GM12878 (cell line): Measurements from ENCODE around the gene EHD4. TPM values are rescaled to one million over a fixed set of nuclear protein-coding genes. Genes with fewer than 3 reads are reported as not detected.

Experiments used
- ATAC-seq: fragments of 200-7000 bp; cut with Tn5 transposase; 3 replicates; pipeline ENCODE4 v1.9.1; 2020; ENCODE audit warnings: mild to moderate bottlenecking, moderate library complexity
- BruUV-seq: library from RNA; stranded (reverse); fragments of 400-500 nt; replicated peaks from 2 replicates; lab custom pipeline; 2021; lab: Mats Ljungman, UMichigan
- CTCF ChIA-PET: fragments of 300-600 bp; sonication (Branson Sonifier 250); formaldehyde crosslinking; extraction: SDS; loops from one replicate; lab custom pipeline; 2021; ENCODE audit warnings: inconsistent platforms; lab: Yijun Ruan, JAX
- POLR2A ChIA-PET: fragments of 350-600 bp; formaldehyde crosslinking; extraction: SDS; loops from one replicate; lab custom pipeline; 2021; ENCODE audit warnings: inconsistent platforms; lab: Charles Lee
- RAD21 ChIA-PET: fragments of 300-600 bp; sonication (Branson Sonifier 250); formaldehyde crosslinking; loops from one replicate; lab custom pipeline; 2023; ENCODE audit warnings: antibody characterized with exemption; ENCODE audit not compliant: unreplicated experiment; lab: Charles Lee
- SMC1A ChIA-PET: fragments of 300-600 bp; sonication (Branson Sonifier 250); formaldehyde crosslinking; loops from one replicate; lab custom pipeline; 2023; ENCODE audit not compliant: unreplicated experiment, uncharacterized antibody; lab: Charles Lee
- DNase-seq: peaks from one replicate; pipeline ENCODE4 v3.0.0-alpha.2; 2011; ENCODE audit warnings: low read depth, low spot score
- FAIRE-seq: peaks from 3 replicates; lab custom pipeline; 2011; peaks lifted over from hg19 to GRCh38; lab: Jason Lieb, UNC
- H2AFZ ChIP-seq: 2 replicates; pipeline ENCODE4 v1.6.0; 2011; ENCODE audit warnings: low read depth, low read length, control low read depth; ENCODE audit not compliant: control insufficient read depth
- H3K27ac ChIP-seq: 2 replicates; pipeline ENCODE4 v1.5.1; 2011; ENCODE audit warnings: control low read depth; ENCODE audit not compliant: control insufficient read depth, insufficient read depth
- H3K27me3 ChIP-seq, 2 experiments: replicated peaks in 1 of 2; 2 replicates each; pipeline versions ENCODE4 v1.6.0 to v1.6.1; 2011; ENCODE audit warnings: low read length in 1 of 2; ENCODE audit not compliant: control insufficient read depth in 2 of 2, insufficient read depth in 2 of 2
- H3K36me3 ChIP-seq, 2 experiments: 2 replicates each; pipeline ENCODE4 v1.5.1; 2011; ENCODE audit warnings: low read length in 1 of 2; ENCODE audit not compliant: control insufficient read depth in 2 of 2, insufficient read depth in 2 of 2
- H3K4me1 ChIP-seq: 2 replicates; pipeline ENCODE4 v1.6.1; 2011; ENCODE audit warnings: mild to moderate bottlenecking, low read length, moderate library complexity, mixed read lengths; ENCODE audit not compliant: control insufficient read depth, insufficient read depth
- H3K4me2 ChIP-seq: 2 replicates; pipeline ENCODE4 v1.6.0; 2011; ENCODE audit warnings: control low read depth; ENCODE audit not compliant: control insufficient read depth, insufficient read depth
- H3K4me3 ChIP-seq: fragments of 200-600 bp; sonication (generic); 2 replicates; pipeline ENCODE4 v1.5.1; 2016
- H3K79me2 ChIP-seq: 2 replicates; pipeline ENCODE4 v1.6.0; 2011; ENCODE audit warnings: low read length; ENCODE audit not compliant: control insufficient read depth, insufficient read depth
- H3K9ac ChIP-seq: 2 replicates; pipeline ENCODE4 v1.8.0; 2011; ENCODE audit warnings: low read length, control low read depth, mixed read lengths; ENCODE audit not compliant: control insufficient read depth, insufficient read depth
- H3K9me3 ChIP-seq: replicated peaks from 3 replicates; pipeline ENCODE4 v1.5.1; 2011; ENCODE audit warnings: mild to moderate bottlenecking, low read length; ENCODE audit not compliant: control insufficient read depth, insufficient read depth
- H4K20me1 ChIP-seq: 2 replicates; pipeline ENCODE4 v1.6.0; 2011; ENCODE audit not compliant: control insufficient read depth, insufficient read depth
- CBX3 ChIP-seq: fragments of 200-600 bp; sonication (generic); IDR thresholded peaks from 2 replicates; pipeline ENCODE4 v1.6.1; 2016; ENCODE audit warnings: low read depth, borderline replicate concordance
- RAD21 ChIP-seq: IDR thresholded peaks from 2 replicates; pipeline ENCODE4 v1.6.1; 2011; ENCODE audit warnings: mild to moderate bottlenecking, low read depth, low read length, moderate library complexity; ENCODE audit not compliant: insufficient read depth
- RBBP5 ChIP-seq: fragments of 200-600 bp; sonication (generic); conservative IDR thresholded peaks from 2 replicates; pipeline ENCODE4 v1.6.1; 2016
- WGBS: methylation state at CpG from one replicate; pipeline ENCODE4 v1.1.6; 2016; ENCODE audit warnings: low lambda C conversion rate; ENCODE audit not compliant: insufficient replicate concordance, insufficient coverage; ENCODE audit errors: missing lambda C conversion rate; 5-methylcytosine and 5-hydroxymethylcytosine counted together
- in situ Hi-C: fragments of 300-500 bp; cut with MboI; formaldehyde crosslinking; loops from 9 replicates; pipeline ENCODE4 v1.14.3; 2018; ENCODE audit warnings: mixed read lengths
- intact Hi-C: fragments of 100-400 bp; cut with micrococcal nuclease; formaldehyde crosslinking; loops from one replicate; pipeline ENCODE4 v1.14.2; 2022; ENCODE audit not compliant: unreplicated experiment
- polyA plus RNA-seq, 11 experiments: library from polyadenylated mRNA; depleted of rRNA in 4 of 11; unstranded in 6 of 11; stranded (reverse) in 5 of 11; fragments of >200 nt; fragmentation: Nextera tagmentation in 4 of 11; fragmentation: Illumina TruSeq in 1 of 11; extraction: Ambion mirVana in 4 of 11; extraction: Trizol in 1 of 11; gene quantifications; 1 replicate in 1 of 11; 2 replicates in 10 of 11; pipeline versions ENCODE4 v1.2.1 to v1.2.3, GENCODE V29; 2011 to 2016; ENCODE audit warnings: inconsistent platforms in 2 of 11, missing spikeins in 2 of 11, low read depth in 1 of 11
- total RNA-seq, 4 experiments: library from RNA; depleted of rRNA in 3 of 4; stranded (reverse); fragments of >200 nt in 3 of 4; fragmentation: Illumina TruSeq in 1 of 4; extraction: Trizol in 1 of 4; gene quantifications; 2 replicates each; pipeline versions ENCODE4 v1.2.1 to v1.2.3, GENCODE V29; 2013 to 2021

Gene EHD4
- total and polyA plus RNA-seq, 10 of the 15 experiments (the other 5 are each of a cell fraction or from before 2014, with no cell fraction given) = 4.2 to 62.9 (median 44.7) TPM

DNA sequence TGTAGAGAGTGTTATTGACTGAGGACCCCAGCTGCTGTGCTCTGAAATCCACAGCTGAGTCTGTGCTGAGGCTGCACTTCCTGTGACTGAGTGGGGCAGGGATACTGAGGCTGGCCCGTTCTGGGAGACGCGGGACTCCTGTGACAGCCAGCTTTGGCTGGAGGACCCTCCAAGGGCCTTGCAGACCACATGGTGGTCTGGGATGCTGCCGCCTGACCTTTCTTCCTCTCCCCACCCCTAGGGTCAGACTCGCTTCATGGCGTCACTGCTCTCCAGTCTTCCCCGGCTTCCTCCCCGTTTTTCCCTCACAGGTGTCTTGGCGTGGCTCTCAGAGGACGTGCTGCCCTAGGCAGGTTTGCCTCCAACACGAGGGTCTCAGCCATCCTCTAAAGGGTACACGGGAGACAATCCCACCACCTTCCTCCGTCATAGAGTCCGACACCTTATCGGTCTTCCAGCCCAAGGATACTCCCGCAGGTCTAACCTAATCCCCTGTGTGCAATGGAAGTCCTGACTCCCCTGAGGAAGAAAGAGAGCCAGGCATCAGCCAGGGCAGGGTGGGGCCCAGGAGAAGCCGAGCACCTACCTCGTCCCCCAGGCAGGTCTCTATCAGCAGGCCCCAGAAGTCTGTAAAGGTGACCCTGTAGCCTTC, 19.9 kb upstream of the EHD4 start (continued):
- TF ChIP-seq CBX3 = no peak
- no peak for TF ChIP-seq RBBP5
- TF ChIP-seq, all 136 proteins: peak for 0

DNA sequence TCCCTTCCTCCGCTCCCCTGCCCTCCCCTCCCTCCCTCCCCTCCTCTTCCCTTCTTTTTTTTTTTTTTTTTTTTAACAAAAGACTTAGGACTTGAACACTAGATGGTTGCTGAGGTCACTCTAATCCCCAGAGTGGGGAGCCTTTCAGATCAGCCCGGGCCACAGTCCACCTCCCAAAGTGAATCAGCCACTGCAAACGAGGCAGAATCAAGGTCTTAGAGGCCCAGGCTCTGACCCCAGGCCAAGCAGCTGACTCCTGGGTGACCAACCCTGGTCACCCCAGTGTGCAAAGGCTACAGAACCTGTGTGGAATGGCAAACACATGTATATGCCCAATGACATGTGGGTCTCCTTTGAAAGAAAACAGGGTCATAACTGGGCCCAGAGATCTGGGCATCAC, 18.3 kb upstream of the EHD4 start:
- H3K9me3 ChIP-seq = no peaks in the 10 kb centered on the region
- no peaks in the 10 kb centered on the region for H3K4me1 ChIP-seq
- H4K20me1 ChIP-seq = no peaks in the 10 kb centered on the region
- no peak overlapping the region for H3K9ac ChIP-seq
- no peak overlapping the region for H3K4me3 ChIP-seq
- no peak overlapping the region for H3K27ac ChIP-seq
- ATAC-seq = no peak
- H3K4me2 ChIP-seq = no peak overlapping the region
- ChIA-PET SMC1A (interaction anchor here (0.8 to 4.1 kb wide), 10 partner anchors 11 to 138 kb away, joined by 3 to 49 read pairs (median 4); no protein-coding TSS in a partner anchor), RAD21 (interaction anchor here (0.7 to 4.2 kb wide), 9 partner anchors 18 to 217 kb away, joined by 3 to 38 read pairs (median 5); partner anchors contain the start of genes EHD4 and MAPKBP1), POLR2A (interaction anchor here (1.0 kb wide), 1 partner anchor 67 kb away, joined by 3 read pairs; no protein-coding TSS in a partner anchor), CTCF (interaction anchor here (0.6 to 11.8 kb wide), 17 partner anchors 9 to 247 kb away, joined by 3 to 137 read pairs (median 5); partner anchors contain the start of gene EHD4)
- FAIRE-seq = no peak
- WGBS = 28% methylated on average over 3 of the region's 3 CpGs
- no peak for DNase-seq
- H3K36me3 ChIP-seq = no peaks in the 10 kb centered on the region
- no peaks in the 10 kb centered on the region for H3K79me2 ChIP-seq
- in situ Hi-C loops (loop anchor here (5.0 kb wide), 1 partner anchor 72 kb away; no protein-coding TSS in a partner anchor), intact Hi-C loops (no loop called here)
- H3K27me3 ChIP-seq = no peaks in the 10 kb centered on the region; a peak in 1 of 4 replicates
- BruUV-seq = no TSS peak
- no peak overlapping the region for H2AFZ ChIP-seq
- TF ChIP-seq RAD21 = no peak
